BE2C (cell line): Measurements from ENCODE around the gene ARHGEF6.

ENCODE experiments used
- DNase-seq: peaks from one replicate; pipeline ENCODE4 v3.0.0-alpha.2; 2020
- H3K27me3 ChIP-seq: fragments of 250-450 bp; sonication (Bioruptor Pico); 2 replicates; pipeline ENCODE4 v1.5.1; 2020; ENCODE audit warnings: mild to moderate bottlenecking
- H3K36me3 ChIP-seq: fragments of 250-450 bp; sonication (Bioruptor Pico); 2 replicates; pipeline ENCODE4 v1.5.1; 2020; ENCODE audit warnings: mild to moderate bottlenecking
- H3K4me1 ChIP-seq: fragments of 250-450 bp; sonication (Bioruptor Pico); 2 replicates; pipeline ENCODE4 v1.5.1; 2020
- H3K4me3 ChIP-seq: 2 replicates; pipeline ENCODE4 v1.5.1; 2011; ENCODE audit warnings: low read depth, low read length
- H3K9me3 ChIP-seq: fragments of 250-450 bp; sonication (Bioruptor Pico); 2 replicates; pipeline ENCODE4 v1.5.1; 2020
- TF ChIP-seq, protein P1 (sequence below): IDR thresholded peaks from 2 replicates; pipeline ENCODE4 v1.5.1; 2012; ENCODE audit warnings: mild to moderate bottlenecking, low read depth, low read length

Gene ARHGEF6

DNA sequence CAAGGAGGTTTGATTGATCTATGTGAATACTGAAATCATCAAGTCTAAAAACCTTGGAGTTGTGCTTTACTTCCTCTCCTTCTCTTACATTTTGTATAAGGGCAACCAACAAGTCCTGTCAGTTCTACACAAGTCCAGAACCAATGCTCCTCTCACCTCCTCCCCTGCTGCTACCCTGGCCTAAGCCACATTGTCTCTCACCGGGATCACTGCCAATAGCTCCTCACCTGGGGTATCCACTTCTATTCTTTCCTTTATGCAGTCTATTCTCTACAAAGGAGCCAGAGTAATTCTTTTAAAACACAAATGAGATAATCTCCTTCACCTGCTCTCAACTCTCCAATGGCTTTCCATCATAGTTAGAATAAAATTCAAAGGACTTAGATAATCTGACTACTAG lies 13.3 kb upstream of the ARHGEF6 start:
- no peaks in the 10 kb centered on the region for H3K27me3 ChIP-seq
- TF ChIP-seq, protein P1, sequence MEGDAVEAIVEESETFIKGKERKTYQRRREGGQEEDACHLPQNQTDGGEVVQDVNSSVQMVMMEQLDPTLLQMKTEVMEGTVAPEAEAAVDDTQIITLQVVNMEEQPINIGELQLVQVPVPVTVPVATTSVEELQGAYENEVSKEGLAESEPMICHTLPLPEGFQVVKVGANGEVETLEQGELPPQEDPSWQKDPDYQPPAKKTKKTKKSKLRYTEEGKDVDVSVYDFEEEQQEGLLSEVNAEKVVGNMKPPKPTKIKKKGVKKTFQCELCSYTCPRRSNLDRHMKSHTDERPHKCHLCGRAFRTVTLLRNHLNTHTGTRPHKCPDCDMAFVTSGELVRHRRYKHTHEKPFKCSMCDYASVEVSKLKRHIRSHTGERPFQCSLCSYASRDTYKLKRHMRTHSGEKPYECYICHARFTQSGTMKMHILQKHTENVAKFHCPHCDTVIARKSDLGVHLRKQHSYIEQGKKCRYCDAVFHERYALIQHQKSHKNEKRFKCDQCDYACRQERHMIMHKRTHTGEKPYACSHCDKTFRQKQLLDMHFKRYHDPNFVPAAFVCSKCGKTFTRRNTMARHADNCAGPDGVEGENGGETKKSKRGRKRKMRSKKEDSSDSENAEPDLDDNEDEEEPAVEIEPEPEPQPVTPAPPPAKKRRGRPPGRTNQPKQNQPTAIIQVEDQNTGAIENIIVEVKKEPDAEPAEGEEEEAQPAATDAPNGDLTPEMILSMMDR: no peak
- H3K9me3 ChIP-seq: no peaks in the 10 kb centered on the region
- no peak overlapping the region for H3K4me3 ChIP-seq
- DNase-seq: no peak
- H3K36me3 ChIP-seq: no peaks in the 10 kb centered on the region
- no peaks in the 10 kb centered on the region for H3K4me1 ChIP-seq

- no peak for DNase-seq
- no peaks in the 10 kb centered on the region for H3K4me1 ChIP-seq
- TF ChIP-seq, protein P1: no peak
- no peaks in the 10 kb centered on the region for H3K9me3 ChIP-seq
- no peak overlapping the region for H3K4me3 ChIP-seq
- H3K36me3 ChIP-seq: no peaks in the 10 kb centered on the region
- no peaks in the 10 kb centered on the region for H3K27me3 ChIP-seq
These were observed 9.1 kb upstream of the ARHGEF6 start for GRCh38 chrX:136789856-136790255.

GRCh38 chrX:136784231-136784630 lies 3.5 kb upstream of the ARHGEF6 start:
- TF ChIP-seq, protein P1: no peak
- H3K4me1 ChIP-seq: no peaks in the 10 kb centered on the region
- DNase-seq: no peak

GRCh38 chrX:136783159-136783558 lies 2.4 kb upstream of the ARHGEF6 start:
- TF ChIP-seq, protein P1: no peak
- Histone ChIP-seq H3K4me1 (no peaks in the 10 kb centered on the region), H3K4me3 (no peak overlapping the region), H3K9me3 (no peaks in the 10 kb centered on the region), H3K27me3 (no peaks in the 10 kb centered on the region), H3K36me3 (no peaks in the 10 kb centered on the region)
- no peak for DNase-seq

More at GRCh38 chrX:136784231-136784630, 3.5 kb upstream of the ARHGEF6 start:
- Histone ChIP-seq H3K9me3 (no peaks in the 10 kb centered on the region), H3K4me3 (no peak overlapping the region), H3K36me3 (no peaks in the 10 kb centered on the region), H3K27me3 (no peaks in the 10 kb centered on the region)

DNA sequence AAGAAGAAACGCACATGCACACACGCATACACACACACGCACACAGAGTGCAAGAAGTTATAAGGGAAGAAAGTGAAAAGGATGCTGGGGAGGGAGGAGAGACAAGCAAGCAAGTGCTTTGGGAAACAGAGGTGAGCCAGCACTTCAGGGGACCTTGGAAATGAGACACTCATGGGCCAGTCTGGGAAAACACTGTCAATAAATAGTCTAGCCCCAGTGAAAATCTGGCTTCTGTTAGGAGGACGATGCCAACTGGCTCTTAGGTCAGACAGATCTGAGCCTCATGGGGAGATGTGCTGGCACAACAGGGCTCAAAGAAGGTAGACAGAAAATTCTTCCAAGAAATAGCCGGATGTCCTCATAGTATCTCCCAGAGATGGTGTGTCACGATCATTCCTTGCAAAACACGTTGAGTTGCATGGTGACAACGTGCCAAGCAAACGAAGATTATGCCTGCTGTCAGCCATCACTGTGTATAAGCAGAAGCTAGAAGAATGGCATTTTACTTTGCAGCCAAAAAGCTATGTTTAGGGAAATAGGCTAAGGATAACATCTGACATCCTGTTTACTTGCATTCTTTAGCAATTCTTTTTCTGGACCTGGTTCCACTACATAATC lies 557 bp upstream of the ARHGEF6 start:
- no peaks in the 10 kb centered on the region for H3K4me1 ChIP-seq
- H3K27me3 ChIP-seq: no peaks in the 10 kb centered on the region
- no peaks in the 10 kb centered on the region for H3K36me3 ChIP-seq
- TF ChIP-seq, protein P1: no peak
- H3K9me3 ChIP-seq: no peaks in the 10 kb centered on the region
- no peak for DNase-seq
- H3K4me3 ChIP-seq: peak overlapping the region; percentile 49

DNA sequence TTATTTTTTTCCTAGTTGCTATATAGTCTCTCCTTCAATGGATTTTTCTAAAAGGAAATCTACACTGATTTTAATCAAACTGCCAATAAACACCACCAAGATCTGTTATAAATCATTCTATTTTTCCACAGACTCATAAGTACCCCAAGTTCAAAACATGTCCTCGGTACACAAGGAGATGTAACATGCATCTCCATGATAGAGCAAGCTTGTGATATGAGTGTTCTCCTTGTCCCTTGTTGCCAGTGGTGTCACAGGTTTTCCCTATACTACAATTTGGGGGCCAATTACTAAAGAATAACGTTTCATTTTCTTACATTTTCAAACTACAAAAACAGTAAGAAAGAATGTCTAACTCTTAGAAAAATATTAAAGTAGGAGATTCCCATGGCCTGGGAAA lies 491 bp downstream of the ARHGEF6 start:
- Histone ChIP-seq H3K36me3 (no peaks in the 10 kb centered on the region), H3K27me3 (no peaks in the 10 kb centered on the region), H3K4me3 (peak overlapping the region; percentile 49), H3K9me3 (no peaks in the 10 kb centered on the region), H3K4me1 (no peaks in the 10 kb centered on the region)
- no peak for DNase-seq
- TF ChIP-seq, protein P1: no peak
